Neural progenitor cell (in vitro differentiated cells): ENCODE results near the gene TTC3.

Experiments
- EZH2phosphoT487 ChIP-seq: fragments of 200-600 bp; sonication (generic); IDR thresholded peaks from 2 replicates; pipeline ENCODE4 v1.6.1; 2017; ENCODE audit warnings: antibody characterized with exemption
- TF ChIP-seq, protein P1 (sequence below): fragments of 200-600 bp; sonication (generic); IDR thresholded peaks from 2 replicates; pipeline ENCODE4 v1.5.1; 2017; ENCODE audit warnings: antibody characterized with exemption, mild to moderate bottlenecking

DNA sequence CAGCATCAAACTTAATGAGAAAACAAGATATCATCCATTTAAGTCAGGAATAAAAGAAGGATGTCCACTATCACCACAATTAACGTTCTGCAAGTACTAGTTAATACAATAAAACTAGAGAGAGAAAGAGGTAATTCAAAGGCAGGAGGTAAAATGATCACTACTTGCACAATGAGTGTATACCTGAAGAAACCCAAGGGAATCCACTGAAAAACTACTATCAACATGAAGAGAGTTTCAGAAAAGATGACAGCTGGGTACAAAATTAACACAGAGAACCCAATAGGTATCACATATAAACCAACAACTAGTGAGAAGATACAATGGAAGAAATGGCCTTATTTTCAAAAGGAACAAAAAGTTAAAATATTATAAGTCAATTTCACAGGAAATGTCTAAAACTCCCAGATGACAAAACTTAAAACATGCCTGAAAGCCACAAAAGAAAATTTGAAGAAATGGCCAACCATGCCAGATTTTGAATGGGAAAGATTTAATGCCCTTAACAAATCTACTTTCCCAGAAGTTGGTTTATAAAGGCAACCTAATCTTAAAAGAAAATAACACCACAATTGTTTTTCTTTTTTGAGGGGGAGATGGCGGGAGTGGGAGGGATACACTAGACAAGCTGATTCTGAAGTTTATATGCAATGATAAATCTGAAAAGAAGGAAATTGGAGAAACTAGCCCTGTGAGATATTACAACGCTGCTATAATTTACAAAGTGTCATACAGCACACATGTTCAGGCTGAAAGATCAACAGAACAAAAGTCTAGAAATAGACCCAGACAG lies 176.3 kb downstream of the TTC3 start:
- TF ChIP-seq, protein P1, sequence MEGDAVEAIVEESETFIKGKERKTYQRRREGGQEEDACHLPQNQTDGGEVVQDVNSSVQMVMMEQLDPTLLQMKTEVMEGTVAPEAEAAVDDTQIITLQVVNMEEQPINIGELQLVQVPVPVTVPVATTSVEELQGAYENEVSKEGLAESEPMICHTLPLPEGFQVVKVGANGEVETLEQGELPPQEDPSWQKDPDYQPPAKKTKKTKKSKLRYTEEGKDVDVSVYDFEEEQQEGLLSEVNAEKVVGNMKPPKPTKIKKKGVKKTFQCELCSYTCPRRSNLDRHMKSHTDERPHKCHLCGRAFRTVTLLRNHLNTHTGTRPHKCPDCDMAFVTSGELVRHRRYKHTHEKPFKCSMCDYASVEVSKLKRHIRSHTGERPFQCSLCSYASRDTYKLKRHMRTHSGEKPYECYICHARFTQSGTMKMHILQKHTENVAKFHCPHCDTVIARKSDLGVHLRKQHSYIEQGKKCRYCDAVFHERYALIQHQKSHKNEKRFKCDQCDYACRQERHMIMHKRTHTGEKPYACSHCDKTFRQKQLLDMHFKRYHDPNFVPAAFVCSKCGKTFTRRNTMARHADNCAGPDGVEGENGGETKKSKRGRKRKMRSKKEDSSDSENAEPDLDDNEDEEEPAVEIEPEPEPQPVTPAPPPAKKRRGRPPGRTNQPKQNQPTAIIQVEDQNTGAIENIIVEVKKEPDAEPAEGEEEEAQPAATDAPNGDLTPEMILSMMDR = no peak
- TF ChIP-seq EZH2phosphoT487 = no peak
